ENCODE results near the gene ACP4.

DNA sequence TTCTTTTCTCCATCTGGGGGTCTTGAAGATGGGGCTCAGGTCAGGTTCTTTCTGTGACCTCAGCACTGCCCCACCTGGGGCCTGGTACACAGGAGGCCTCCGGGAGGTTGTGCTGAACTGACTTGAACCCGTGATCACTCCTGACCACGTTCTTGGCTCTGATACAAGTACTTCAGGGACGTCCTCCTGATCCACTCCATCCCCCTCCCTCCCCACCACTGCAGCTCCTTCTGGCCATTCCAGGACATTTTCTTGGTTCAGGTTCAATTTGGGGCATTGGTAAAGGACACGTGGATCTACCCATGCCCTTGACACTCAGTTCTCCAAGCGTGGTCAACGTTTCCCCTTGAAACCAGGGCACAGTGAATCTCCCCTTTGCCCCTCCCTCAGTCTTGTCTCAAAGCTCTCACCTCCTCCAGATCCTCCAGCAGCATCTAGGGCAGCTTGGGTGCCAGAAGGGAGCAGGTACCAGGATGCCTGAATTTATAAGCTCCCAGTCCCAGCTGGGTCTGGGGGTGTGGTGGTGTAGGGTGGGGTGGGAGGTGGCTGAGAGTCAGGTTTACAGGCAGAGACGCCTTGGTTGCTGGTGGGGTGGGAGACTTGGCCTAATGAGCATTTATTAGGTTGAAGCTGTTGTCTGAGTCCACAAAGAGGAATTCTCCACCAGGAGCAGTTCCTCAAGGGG, 43.0 kb downstream of the ACP4 start, which contains the start of gene KLK15:
- no peak for TF ChIP-seq POLR2A (IDR thresholded peaks at IDR 0.05)
- TF ChIP-seq, protein P1, sequence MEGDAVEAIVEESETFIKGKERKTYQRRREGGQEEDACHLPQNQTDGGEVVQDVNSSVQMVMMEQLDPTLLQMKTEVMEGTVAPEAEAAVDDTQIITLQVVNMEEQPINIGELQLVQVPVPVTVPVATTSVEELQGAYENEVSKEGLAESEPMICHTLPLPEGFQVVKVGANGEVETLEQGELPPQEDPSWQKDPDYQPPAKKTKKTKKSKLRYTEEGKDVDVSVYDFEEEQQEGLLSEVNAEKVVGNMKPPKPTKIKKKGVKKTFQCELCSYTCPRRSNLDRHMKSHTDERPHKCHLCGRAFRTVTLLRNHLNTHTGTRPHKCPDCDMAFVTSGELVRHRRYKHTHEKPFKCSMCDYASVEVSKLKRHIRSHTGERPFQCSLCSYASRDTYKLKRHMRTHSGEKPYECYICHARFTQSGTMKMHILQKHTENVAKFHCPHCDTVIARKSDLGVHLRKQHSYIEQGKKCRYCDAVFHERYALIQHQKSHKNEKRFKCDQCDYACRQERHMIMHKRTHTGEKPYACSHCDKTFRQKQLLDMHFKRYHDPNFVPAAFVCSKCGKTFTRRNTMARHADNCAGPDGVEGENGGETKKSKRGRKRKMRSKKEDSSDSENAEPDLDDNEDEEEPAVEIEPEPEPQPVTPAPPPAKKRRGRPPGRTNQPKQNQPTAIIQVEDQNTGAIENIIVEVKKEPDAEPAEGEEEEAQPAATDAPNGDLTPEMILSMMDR (IDR thresholded peaks at IDR 0.05) = no peak

All from uterus (tissue), 2 donors.